ENCODE data around the gene ANKRD65.
A peak's percentile ranks its signal among the peaks of the same experiment; 100 is the strongest.
"Not testable (repeated sequence)": the region's sequence is repeated elsewhere in the genome, so short reads cannot be mapped to it uniquely, and the experiment has no call there.

ANKRD65 gene

DNA sequence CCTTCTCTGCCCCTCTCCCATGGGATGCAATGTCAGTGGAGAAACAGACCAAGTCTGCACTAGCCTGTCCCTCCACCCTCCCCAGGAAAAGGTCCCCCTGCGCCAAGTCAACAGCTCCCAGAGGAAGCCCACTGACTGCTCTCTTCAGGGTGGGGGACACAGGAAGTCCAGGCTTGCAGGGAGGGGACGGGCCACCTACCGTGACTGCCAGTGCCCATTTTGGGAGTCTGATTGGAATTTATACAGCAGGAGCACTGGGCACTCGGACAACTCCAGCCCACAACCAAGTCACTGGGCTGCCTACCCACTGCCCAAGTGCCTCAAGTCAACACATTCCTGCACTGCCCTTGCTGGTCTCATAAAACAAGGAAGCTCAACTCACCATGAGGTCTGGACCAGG, 28.1 kb downstream of the ANKRD65 start:
- no peak for DNase-seq

GRCh38 chr1:1391225-1391624, 29.9 kb downstream of the ANKRD65 start:
- no peak for DNase-seq

- no peak for DNase-seq
Measured at GRCh38 chr1:1390675-1391074, 30.4 kb downstream of the ANKRD65 start.

DNA sequence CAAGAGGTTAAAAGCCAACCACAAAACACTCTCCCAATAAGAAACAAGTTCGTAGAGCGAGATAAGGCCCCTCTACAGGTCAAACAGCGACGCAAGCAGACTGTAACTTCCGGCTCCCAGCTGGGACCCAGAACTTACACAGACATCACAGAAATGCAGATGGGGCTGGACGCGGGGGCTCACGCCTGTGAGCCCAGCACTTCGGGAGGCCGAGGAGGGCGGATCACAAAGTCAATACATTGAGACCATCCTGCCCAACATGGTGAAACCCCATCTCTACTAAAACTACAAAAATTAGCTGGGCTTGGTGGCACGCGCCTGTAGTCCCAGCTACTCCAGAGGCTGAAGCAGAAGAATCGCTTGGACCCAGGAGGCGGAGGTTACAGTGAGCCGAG, 33.0 kb downstream of the ANKRD65 start:
- DNase-seq: no peak

GRCh38 chr1:1387098-1388077, 33.7 kb downstream of the ANKRD65 start:
- no peak for DNase-seq

DNA sequence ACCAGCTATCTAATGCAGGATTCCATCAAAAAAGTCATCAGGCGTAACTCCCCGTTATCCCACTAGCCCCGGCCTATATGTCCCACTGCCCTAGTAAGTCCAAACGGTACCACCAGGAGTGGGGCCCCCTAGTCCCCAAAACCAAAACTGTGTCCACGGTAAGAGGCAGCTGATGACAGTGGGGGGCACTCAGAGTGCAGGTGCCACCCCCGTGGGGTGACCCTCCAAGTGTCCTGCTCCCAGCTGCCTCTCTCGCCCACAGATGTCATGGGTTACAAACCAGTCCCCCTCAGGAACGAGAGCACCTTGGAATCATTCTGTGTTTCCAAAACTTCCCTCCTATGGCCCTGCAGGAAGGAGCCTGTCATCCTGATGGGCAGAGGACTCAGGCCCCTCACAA, 35.1 kb downstream of the ANKRD65 start:
- no peak for DNase-seq

- DNase-seq: not testable (repeated sequence)
Measured at GRCh38 chr1:1385339-1385738, 35.7 kb downstream of the ANKRD65 start.

GRCh38 chr1:1381294-1381693, 39.8 kb downstream of the ANKRD65 start:
- no peak for DNase-seq

DNA sequence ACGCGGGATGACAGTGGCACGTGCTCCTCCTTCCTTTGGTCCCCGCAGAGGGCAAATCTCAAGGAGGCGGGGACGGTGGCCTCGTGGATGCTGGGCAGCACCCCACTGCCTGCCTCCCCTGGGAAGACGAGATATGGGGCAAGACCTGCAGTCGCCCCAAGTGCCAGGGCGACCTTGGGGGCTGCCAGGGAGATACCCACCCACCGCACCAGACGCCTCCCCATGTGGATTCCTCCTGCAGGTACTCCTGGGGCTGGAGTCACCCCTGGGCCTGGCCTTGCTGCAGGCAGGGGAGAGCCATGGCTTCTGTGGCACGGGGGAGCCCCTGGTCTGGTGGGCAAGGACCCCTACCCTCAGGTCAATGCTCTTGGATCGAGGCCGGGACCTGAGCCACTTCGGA, 40.2 kb downstream of the ANKRD65 start:
- DNase-seq: no peak

- no peak for DNase-seq
Measured at GRCh38 chr1:1377540-1378205, 43.4 kb downstream of the ANKRD65 start.

DNA sequence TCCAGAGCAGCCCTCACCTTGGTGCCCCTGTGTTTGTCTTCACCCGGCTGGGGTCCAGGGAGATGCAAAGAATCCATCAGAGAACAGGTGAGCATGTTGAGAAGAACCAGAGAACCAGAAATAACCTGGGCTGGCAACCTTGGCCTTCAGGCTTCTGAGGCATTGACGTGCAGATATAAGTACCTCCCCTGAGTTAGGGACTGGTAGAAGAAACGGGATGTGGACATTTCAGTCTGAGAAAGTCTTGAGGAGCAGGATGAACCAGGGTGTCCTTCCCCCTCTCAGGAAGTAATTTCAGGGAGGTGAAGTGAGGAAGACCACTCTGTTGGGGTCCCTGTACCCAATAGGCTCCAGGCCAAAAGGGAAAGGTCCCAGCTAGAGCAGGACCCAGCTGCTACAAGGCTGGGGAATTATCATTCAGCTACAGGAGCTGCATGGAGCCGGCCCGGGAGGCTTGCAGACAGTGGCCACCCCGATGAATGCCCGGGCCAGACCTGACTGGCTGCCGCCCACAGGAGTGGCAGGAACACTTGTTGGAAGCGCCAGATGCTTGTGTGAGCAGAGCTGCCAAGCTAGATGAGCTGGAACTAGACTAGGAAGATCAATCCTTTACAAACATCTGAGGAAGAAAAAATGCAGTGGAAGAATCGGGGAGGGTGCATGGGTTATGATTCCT, 44.4 kb downstream of the ANKRD65 start:
- DNase-seq: no peak

DNA sequence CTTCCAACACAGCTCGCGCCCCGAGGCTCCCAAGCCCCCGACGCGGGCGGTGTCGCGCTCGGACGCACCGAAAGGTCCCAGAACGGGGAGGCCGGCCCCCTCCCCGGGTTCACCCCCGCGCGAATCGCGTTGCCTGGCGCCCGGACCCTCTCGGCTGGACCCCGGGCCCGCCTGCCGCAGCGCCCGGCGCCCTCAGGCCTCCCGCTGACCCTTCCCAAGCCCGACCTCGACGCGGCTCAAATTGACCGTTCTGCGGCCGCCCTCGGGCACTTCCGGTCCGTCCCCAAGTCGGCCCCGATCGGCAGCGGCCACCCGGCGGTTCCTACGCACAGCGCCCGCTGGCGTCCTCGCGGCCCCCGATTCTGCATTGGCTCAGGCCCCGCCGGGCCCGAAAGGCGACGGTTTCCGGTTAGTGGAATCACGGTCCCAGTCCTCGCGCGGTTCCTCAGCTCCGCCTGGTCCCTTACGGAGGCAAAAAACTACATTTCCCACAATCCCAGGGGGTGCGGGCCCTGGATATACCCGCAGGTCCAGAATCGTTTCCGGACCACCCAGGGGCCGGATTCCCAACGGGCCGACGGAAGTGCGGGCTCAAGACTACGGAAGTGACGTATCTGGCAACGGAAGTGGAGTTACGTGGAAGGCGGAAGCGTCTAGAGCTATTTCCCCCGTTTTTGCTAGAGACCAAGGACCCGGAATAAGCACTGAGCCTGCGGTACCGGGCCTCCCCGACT, 46.0 kb downstream of the ANKRD65 start, which contains the start of gene AURKAIP1:
TSS of gene AURKAIP1 (minus strand) at position 279 of the 734 bp plus-strand sequence. CDS start 451 bp downstream, outside the sequence.
- peak; percentile 89 for DNase-seq

DNA sequence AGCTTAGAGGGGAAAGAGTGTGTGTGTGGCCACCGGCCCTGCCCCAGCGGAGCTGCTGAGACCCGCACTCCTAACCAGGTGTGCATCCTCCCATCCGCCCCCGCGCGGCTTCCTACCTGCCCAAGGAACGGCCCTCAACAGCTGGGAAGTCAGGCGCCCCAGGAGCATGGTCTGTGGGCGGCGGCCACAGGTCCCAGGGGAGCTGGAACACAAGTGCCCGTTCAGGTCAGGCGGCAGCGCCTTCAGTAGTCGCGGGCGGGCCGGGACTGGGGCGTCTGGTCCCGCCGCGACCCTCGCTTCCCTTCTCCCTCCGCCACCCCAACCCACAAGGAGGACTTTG, 46.5 kb downstream of the ANKRD65 start:
- no peak for DNase-seq

- DNase-seq: no peak
Measured at GRCh38 chr1:1373815-1374588, 47.1 kb downstream of the ANKRD65 start.

DNA sequence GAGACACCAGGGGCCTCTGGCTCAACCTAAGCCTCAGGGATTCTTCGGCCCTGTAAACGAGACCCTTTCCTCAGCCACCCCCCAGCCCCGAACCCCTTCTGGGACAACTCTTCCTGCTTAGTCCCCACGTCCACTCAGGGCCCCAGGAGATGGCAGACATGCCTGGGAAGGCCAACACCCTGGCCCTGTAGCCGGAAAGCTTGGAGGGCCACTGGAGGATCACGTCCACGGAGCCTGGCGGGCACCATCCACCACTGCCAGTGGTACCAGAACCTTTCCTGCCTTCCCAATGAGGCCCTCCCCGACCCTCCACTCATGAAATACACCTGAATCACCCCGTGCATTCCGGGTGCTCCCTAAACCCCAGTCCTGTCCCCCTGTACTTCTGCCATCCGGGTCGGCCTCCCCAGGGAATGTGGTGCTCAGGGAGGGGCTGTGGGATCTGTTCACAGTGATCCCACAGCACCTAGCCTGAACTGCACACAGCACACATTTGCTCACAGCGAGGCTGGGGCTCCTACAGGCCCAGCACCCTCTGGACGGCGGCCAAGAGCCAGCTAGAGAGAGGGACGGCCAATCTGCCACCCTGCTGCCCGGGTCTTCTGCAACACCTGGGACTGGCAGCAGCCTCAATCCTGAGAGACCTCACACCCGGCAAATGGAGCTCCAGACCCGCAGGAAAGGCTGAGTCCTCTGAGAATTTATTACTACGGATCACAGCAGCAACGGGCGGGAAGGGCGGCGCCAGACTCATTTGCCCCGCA, 47.8 kb downstream of the ANKRD65 start:
- no peak for DNase-seq

DNA sequence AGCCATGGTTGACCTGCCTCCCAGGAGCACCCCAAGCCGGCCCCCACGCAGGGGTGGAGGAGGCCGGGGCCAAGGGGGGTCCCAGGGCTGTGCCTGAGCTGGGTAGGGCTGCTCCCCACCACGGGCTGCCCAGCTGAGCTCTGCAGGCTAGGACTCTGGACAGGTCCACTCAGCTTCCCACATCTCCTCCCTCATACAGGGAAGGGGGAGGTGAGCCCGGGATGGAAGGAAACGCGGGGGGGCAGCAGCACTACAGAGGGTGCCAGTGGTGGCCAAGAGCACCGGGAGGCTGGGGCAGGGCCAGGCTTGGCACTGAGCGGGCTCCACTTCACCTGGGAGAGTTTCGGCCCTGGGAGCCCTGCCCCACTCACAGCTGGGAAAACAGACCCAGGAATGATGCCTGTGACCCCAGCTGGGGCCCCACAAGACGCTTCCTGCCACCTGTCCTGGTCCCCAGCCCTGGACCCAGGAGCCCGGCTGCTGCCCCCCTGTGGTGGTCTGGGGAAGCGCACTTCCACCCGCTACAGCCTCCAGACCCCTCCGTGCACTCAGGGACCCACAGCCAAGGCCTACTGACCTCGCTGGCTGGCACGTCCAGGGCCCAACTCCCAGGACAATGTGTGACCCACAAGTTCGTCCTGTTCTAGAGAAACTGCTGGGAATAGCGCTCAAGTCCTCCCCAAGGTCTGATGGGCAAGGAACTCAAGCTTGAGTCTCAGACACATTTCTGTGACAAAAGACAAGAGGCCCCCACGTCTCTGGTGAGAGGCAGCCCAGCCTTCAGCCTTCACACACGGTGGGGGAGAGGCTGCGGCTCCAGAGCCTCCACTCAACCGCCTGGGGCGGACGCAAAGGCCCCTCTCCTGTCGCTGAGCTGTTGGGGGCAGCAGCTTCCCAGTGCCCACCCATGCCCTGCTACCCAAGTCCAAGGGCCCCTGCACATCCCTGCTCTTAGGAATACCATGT, 49.0 kb downstream of the ANKRD65 start:
- DNase-seq: peak; percentile 86

DNA sequence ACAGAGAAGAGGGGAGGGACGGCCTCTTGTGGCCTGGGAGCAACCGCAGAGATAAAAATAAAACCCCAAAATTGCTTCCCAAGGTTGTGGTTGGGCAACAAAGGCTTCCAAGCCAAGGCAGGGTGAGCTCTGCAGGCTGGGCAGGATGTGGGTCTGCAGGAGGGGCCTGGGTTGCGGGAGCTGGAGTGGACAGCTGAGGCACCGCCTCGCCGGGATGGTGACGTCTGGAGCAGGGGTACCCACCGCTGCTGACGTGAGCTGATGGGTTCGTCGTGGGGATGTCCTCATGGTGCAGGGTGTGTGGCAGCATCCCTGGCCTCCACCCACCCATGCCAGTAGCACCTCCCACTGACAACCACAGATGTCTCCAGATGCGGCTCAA, 49.7 kb downstream of the ANKRD65 start:
- peak; percentile 80 for DNase-seq

- DNase-seq: peak; percentile 43
Measured at GRCh38 chr1:1370771-1371300, 50.2 kb downstream of the ANKRD65 start.

DNA sequence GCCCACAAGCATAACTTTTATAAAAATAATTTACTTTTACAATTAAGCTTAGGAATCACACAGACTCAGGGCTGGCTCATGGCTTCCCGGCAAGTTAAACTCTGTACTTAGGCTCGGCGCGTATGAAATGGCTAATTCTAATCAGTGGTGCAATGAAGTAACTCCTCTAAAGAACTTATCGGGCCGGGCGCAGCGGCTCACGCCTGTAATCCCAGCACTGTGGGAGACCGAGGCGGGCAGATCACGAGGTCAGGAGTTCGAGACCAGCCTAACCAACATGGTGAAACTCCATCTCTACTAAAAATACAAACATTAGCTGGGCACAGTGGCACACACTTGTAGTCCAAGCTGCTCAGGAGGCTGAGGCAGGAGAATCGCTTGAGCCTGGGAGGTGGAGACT, 51.0 kb downstream of the ANKRD65 start:
- not testable (repeated sequence) for DNase-seq
